Measurements from ENCODE around the gene CZIB.

DNA sequence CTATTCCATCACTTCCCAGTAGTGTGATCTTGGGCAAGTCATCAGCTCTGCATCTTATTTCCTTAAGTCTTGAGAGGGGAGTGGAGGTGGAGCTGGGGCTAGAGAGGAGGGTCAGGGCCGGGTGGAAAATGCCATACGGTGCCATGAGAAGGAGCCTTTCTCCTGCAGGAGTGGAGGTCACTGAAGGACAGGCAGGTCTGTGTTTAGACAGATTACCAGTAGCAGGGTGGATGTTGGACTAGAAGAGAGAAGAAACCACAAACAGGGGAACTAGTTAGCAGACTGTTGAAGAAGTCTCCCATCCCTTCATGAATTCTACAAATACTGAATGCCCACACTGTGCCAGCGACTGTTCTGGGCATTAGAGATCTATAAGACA is 37.7 kb downstream of the CZIB start:
- TF ChIP-seq, protein P1, sequence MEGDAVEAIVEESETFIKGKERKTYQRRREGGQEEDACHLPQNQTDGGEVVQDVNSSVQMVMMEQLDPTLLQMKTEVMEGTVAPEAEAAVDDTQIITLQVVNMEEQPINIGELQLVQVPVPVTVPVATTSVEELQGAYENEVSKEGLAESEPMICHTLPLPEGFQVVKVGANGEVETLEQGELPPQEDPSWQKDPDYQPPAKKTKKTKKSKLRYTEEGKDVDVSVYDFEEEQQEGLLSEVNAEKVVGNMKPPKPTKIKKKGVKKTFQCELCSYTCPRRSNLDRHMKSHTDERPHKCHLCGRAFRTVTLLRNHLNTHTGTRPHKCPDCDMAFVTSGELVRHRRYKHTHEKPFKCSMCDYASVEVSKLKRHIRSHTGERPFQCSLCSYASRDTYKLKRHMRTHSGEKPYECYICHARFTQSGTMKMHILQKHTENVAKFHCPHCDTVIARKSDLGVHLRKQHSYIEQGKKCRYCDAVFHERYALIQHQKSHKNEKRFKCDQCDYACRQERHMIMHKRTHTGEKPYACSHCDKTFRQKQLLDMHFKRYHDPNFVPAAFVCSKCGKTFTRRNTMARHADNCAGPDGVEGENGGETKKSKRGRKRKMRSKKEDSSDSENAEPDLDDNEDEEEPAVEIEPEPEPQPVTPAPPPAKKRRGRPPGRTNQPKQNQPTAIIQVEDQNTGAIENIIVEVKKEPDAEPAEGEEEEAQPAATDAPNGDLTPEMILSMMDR (CRISPR knock-in tag; IDR thresholded peaks at IDR 0.05): no peak
- TF ChIP-seq ZZZ3 (CRISPR knock-in tag; IDR thresholded peaks at IDR 0.05; ENCODE audit: borderline replicate concordance): no peak
- no peak for TF ChIP-seq SMC3 (IDR thresholded peaks at IDR 0.05; ENCODE audit: low read length)
- no peak for TF ChIP-seq EZH2 (conservative IDR thresholded peaks at IDR 0.05; ENCODE audit: low read depth, low read length)
- no peak for TF ChIP-seq ZNF644 (CRISPR knock-in tag; IDR thresholded peaks at IDR 0.05; ENCODE audit: low read depth)

All from HepG2 (cell line).